Measurements from ENCODE around the gene SLC25A30.
A peak's percentile ranks its signal among the peaks of the same experiment; 100 is the strongest.

SLC25A30 gene

DNA sequence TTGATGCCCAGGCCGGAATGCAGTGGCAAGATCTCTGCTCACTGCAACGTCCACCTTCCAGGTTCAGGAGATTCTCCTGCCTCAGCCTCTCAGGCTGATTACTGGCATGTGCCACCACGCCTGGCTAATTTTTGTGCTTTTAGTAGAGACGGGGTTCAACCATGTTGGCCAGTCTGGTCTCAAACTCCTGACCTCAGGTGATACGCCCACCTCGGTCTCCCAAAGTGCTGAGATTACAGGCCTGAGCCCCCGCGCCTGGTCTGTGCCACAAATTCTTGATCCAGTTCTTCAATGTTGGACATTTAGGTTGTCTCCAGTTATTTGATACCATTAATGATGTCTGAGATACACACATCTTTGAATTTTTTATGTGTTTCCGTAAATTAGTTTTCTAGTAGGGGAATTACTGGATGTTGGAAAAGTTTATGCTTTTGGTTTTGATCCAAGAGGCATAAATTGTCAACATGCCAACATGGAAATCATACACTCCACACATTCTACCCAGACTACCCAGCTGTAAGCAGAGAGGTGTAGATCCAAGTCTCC, 46.0 kb upstream of the SLC25A30 start:
- H4K20me1 ChIP-seq (ENCODE audit: insufficient read depth, low read length): peaks cover 9% of the 10 kb centered on the region
- peaks cover 36% of the 10 kb centered on the region for H3K4me1 ChIP-seq (ENCODE audit: insufficient read depth, low read length)
- H2AFZ ChIP-seq (ENCODE audit: low read depth, low read length): peak overlapping the region; percentile 64
- ATAC-seq (ENCODE audit: insufficient read depth, low read depth) (no peak), DNase-seq (no peak)
- peaks cover 4% of the 10 kb centered on the region for H3K9me3 ChIP-seq (ENCODE audit: insufficient read depth, low read length, severe bottlenecking)
- peak overlapping the region; percentile 30 to 99 for H3K4me3 ChIP-seq (ENCODE audit: low read depth in 1 of 2, low read length in 2 of 2)
- H3K9ac ChIP-seq (ENCODE audit: low read depth, low read length): peak overlapping the region; percentile 87
- H3K27ac ChIP-seq (ENCODE audit: low read length): peak overlapping the region; percentile 65
- H3K4me2 ChIP-seq (ENCODE audit: insufficient read depth, low read length): peak overlapping the region; percentile 98
- TF ChIP-seq, protein P1, sequence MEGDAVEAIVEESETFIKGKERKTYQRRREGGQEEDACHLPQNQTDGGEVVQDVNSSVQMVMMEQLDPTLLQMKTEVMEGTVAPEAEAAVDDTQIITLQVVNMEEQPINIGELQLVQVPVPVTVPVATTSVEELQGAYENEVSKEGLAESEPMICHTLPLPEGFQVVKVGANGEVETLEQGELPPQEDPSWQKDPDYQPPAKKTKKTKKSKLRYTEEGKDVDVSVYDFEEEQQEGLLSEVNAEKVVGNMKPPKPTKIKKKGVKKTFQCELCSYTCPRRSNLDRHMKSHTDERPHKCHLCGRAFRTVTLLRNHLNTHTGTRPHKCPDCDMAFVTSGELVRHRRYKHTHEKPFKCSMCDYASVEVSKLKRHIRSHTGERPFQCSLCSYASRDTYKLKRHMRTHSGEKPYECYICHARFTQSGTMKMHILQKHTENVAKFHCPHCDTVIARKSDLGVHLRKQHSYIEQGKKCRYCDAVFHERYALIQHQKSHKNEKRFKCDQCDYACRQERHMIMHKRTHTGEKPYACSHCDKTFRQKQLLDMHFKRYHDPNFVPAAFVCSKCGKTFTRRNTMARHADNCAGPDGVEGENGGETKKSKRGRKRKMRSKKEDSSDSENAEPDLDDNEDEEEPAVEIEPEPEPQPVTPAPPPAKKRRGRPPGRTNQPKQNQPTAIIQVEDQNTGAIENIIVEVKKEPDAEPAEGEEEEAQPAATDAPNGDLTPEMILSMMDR (IDR thresholded peaks at IDR 0.05; ENCODE audit: borderline replicate concordance, extremely low read depth, low read length, poor library complexity, severe bottlenecking): no peak
- no peak for TF ChIP-seq EZH2 (IDR thresholded peaks at IDR 0.05; ENCODE audit: borderline replicate concordance, low read depth, low read length, severe bottlenecking)
- H3K27me3 ChIP-seq (ENCODE audit: insufficient read depth, low read length, poor library complexity): no peaks in the 10 kb centered on the region
- H3K79me2 ChIP-seq (ENCODE audit: insufficient read depth, low read length): peaks cover 56% of the 10 kb centered on the region
- H3K36me3 ChIP-seq (ENCODE audit: insufficient read depth, low read length): peaks cover 14% of the 10 kb centered on the region

DNA sequence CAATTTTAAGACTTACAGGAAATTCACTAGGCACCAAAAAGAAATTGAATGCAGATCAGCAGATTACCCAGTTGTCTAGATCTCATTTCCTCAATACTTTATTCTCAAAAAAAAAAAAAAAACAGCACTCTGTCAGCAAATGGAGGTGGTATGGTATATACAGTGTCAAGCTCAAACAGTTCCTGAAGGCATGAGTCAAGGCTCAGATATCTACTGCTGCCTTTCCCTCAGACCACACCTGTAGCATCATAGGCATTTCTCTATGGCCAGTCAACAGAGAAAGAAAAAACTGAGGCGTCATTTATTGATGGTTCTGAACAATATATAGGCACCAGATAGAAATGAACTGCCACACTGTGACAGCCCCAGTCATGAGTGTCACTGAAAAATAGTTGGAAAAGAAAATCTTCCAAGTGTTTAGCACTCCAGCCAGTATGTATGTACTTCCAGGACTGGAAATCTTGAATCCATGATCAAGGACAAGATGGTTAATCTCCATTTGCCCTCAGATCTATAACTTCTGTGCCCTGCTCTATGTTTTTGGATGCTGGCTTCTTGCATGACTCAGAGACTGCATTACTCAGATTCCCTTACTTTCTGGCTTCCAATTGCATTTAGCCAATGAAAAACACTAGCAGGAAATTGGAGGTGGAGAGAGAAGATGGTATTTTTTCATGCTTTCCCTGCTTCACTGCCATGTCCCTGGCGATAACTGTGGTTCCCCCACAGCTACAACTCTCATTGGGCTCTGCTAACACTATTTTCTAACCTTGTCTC, 38.2 kb upstream of the SLC25A30 start:
- Histone ChIP-seq H3K4me2 (ENCODE audit: insufficient read depth, low read length) (no peak overlapping the region), H2AFZ (ENCODE audit: low read depth, low read length) (no peak overlapping the region), H3K9me3 (ENCODE audit: insufficient read depth, low read length, severe bottlenecking) (peaks cover 6% of the 10 kb centered on the region), H3K9ac (ENCODE audit: low read depth, low read length) (no peak overlapping the region), H3K79me2 (ENCODE audit: insufficient read depth, low read length) (no peaks in the 10 kb centered on the region), H3K4me1 (ENCODE audit: insufficient read depth, low read length) (no peaks in the 10 kb centered on the region), H4K20me1 (ENCODE audit: insufficient read depth, low read length) (no peaks in the 10 kb centered on the region), H3K27me3 (ENCODE audit: insufficient read depth, low read length, poor library complexity) (no peaks in the 10 kb centered on the region), H3K27ac (ENCODE audit: low read length) (no peak overlapping the region), H3K36me3 (ENCODE audit: insufficient read depth, low read length) (no peaks in the 10 kb centered on the region), H3K4me3 (ENCODE audit: low read depth in 1 of 2, low read length in 2 of 2) (no peak overlapping the region)
- ATAC-seq (ENCODE audit: insufficient read depth, low read depth) (no peak), DNase-seq (no peak)
- TF ChIP-seq, protein P1 (IDR thresholded peaks at IDR 0.05; ENCODE audit: borderline replicate concordance, extremely low read depth, low read length, poor library complexity, severe bottlenecking): no peak
- TF ChIP-seq EZH2 (IDR thresholded peaks at IDR 0.05; ENCODE audit: borderline replicate concordance, low read depth, low read length, severe bottlenecking): no peak

- Histone ChIP-seq H3K4me2 (ENCODE audit: insufficient read depth, low read length) (no peak overlapping the region), H3K4me1 (ENCODE audit: insufficient read depth, low read length) (no peaks in the 10 kb centered on the region), H3K79me2 (ENCODE audit: insufficient read depth, low read length) (no peaks in the 10 kb centered on the region), H3K27me3 (ENCODE audit: insufficient read depth, low read length, poor library complexity) (no peaks in the 10 kb centered on the region), H3K36me3 (ENCODE audit: insufficient read depth, low read length) (no peaks in the 10 kb centered on the region), H3K9ac (ENCODE audit: low read depth, low read length) (no peak overlapping the region), H3K27ac (ENCODE audit: low read length) (no peak overlapping the region), H3K9me3 (ENCODE audit: insufficient read depth, low read length, severe bottlenecking) (peaks cover 3% of the 10 kb centered on the region), H4K20me1 (ENCODE audit: insufficient read depth, low read length) (no peaks in the 10 kb centered on the region), H2AFZ (ENCODE audit: low read depth, low read length) (no peak overlapping the region), H3K4me3 (ENCODE audit: low read depth in 1 of 2, low read length in 2 of 2) (no peak overlapping the region)
- DNase-seq: no peak
- TF ChIP-seq EZH2 (IDR thresholded peaks at IDR 0.05; ENCODE audit: borderline replicate concordance, low read depth, low read length, severe bottlenecking): no peak
- TF ChIP-seq, protein P1 (IDR thresholded peaks at IDR 0.05; ENCODE audit: borderline replicate concordance, extremely low read depth, low read length, poor library complexity, severe bottlenecking): no peak
- ATAC-seq (ENCODE audit: insufficient read depth, low read depth): no peak
Measured at GRCh38 chr13:45454204-45454603, 36.0 kb upstream of the SLC25A30 start.
